GM20000 (cell line): ENCODE results near the gene STK17B.

Source experiments
- DNase-seq: peaks from one replicate; pipeline ENCODE4 v3.0.0; 2012; ENCODE audit warnings: low spot score
- CTCF ChIP-seq: IDR thresholded peaks from 2 replicates; pipeline ENCODE4 v1.5.1; 2012; ENCODE audit warnings: mild to moderate bottlenecking, control low read depth; ENCODE audit errors: extremely low read depth, missing control alignments

Gene STK17B

GRCh38 chr2:196083601-196084000 lies 87.8 kb downstream of the STK17B start:
- TF ChIP-seq CTCF = no peak
- DNase-seq = no peak
